Measurements from ENCODE around the gene ERMP1. TPM values are rescaled to one million over a fixed set of nuclear protein-coding genes. Genes with fewer than 3 reads are reported as not detected.

ERMP1 gene
- polyA plus RNA-seq, 1 donor from 2014 or later, result 7.8 TPM

GRCh38 chr9:5838884-5839571 lies 6.1 kb upstream of the ERMP1 start:
- H3K9ac ChIP-seq (ENCODE audit: low read length), result no peak overlapping the region
- no peaks in the 10 kb centered on the region for H3K9me3 ChIP-seq (ENCODE audit: low read length)
- no peaks in the 10 kb centered on the region for H3K79me2 ChIP-seq (replicated peaks; ENCODE audit: insufficient read depth, low read length)
- no peaks in the 10 kb centered on the region for H3K27me3 ChIP-seq (ENCODE audit: insufficient read depth, low read depth, low read length)
- TF ChIP-seq TAF1 (IDR thresholded peaks at IDR 0.05; ENCODE audit: low read depth), result no peak
- TF ChIP-seq CTCF (IDR thresholded peaks at IDR 0.05; ENCODE audit: poor library complexity, severe bottlenecking), result no peak
- no peak for TF ChIP-seq EP300 (conservative IDR thresholded peaks at IDR 0.05; ENCODE audit: poor library complexity, severe bottlenecking)
- TF ChIP-seq RAD21 (conservative IDR thresholded peaks at IDR 0.05), result no peak
- TF ChIP-seq EZH2 (IDR thresholded peaks at IDR 0.05; ENCODE audit: borderline replicate concordance, insufficient read depth, low read length, poor library complexity, severe bottlenecking), result no peak
- no peak for TF ChIP-seq REST (IDR thresholded peaks at IDR 0.05; ENCODE audit: borderline replicate concordance)
- TF ChIP-seq POLR2AphosphoS5 (IDR thresholded peaks at IDR 0.05), result no peak
- no peak for TF ChIP-seq MXI1 (conservative IDR thresholded peaks at IDR 0.05; ENCODE audit: poor library complexity, severe bottlenecking)
- TF ChIP-seq SMC3 (conservative IDR thresholded peaks at IDR 0.05; ENCODE audit: poor library complexity), result no peak
- no peaks in the 10 kb centered on the region for H3K9me2 ChIP-seq (ENCODE audit: insufficient read depth, low read length)
- no peak overlapping the region for H2AFZ ChIP-seq (ENCODE audit: low read depth, low read length)
- H4K20me1 ChIP-seq (ENCODE audit: insufficient read depth), result no peaks in the 10 kb centered on the region
- H3K4me3 ChIP-seq (ENCODE audit: low read length), result no peak overlapping the region
- no peaks in the 10 kb centered on the region for H3K36me3 ChIP-seq (ENCODE audit: insufficient read depth, low read length)
- no peaks in the 10 kb centered on the region for H3F3A ChIP-seq (ENCODE audit: insufficient read depth, low read length, poor library complexity, severe bottlenecking)
- no peak overlapping the region for H3K4me2 ChIP-seq (ENCODE audit: low read length)
- H3K27ac ChIP-seq (ENCODE audit: low read length), result no peak overlapping the region

GRCh38 chr9:5835808-5836207 lies 2.9 kb upstream of the ERMP1 start:
- no peak overlapping the region for H3K27ac ChIP-seq (ENCODE audit: low read length)
- no peak overlapping the region for H3K4me2 ChIP-seq (ENCODE audit: low read length)
- H4K20me1 ChIP-seq (ENCODE audit: insufficient read depth), result no peaks in the 10 kb centered on the region
- no peaks in the 10 kb centered on the region for H3F3A ChIP-seq (ENCODE audit: insufficient read depth, low read length, poor library complexity, severe bottlenecking)
- peaks cover 4% of the 10 kb centered on the region for H3K27me3 ChIP-seq (ENCODE audit: insufficient read depth, low read depth, low read length)
- no peaks in the 10 kb centered on the region for H3K36me3 ChIP-seq (ENCODE audit: insufficient read depth, low read length)
- no peak overlapping the region for H3K9ac ChIP-seq (ENCODE audit: low read length)
- TF ChIP-seq POLR2AphosphoS5 (IDR thresholded peaks at IDR 0.05) (no peak), SMC3 (conservative IDR thresholded peaks at IDR 0.05; ENCODE audit: poor library complexity) (no peak), TAF1 (IDR thresholded peaks at IDR 0.05; ENCODE audit: low read depth) (no peak), REST (IDR thresholded peaks at IDR 0.05; ENCODE audit: borderline replicate concordance) (no peak)
- no peak overlapping the region for H3K4me3 ChIP-seq (ENCODE audit: low read length)
- no peaks in the 10 kb centered on the region for H3K79me2 ChIP-seq (replicated peaks; ENCODE audit: insufficient read depth, low read length)
- no peaks in the 10 kb centered on the region for H3K9me3 ChIP-seq (ENCODE audit: low read length)
- H3K9me2 ChIP-seq (ENCODE audit: insufficient read depth, low read length), result no peaks in the 10 kb centered on the region
- no peak overlapping the region for H2AFZ ChIP-seq (ENCODE audit: low read depth, low read length)
